NCI-H345 treated with DMSO at 0.1 percent for 48 hours (cell line): Measurements from ENCODE around the gene RFT1.

Experiments used
- DNase-seq: peaks from one replicate; lab custom pipeline; 2025; ENCODE audit not compliant: unreplicated experiment; lab: John Stamatoyannopoulos, UW

The RFT1 gene

GRCh38 chr3:53129344-53129743, 891 bp downstream of the RFT1 start:
- DNase-seq = no peak

GRCh38 chr3:53126601-53127000, 3.6 kb downstream of the RFT1 start:
- DNase-seq = no peak

- DNase-seq = no peak
Measured at GRCh38 chr3:53123953-53124352, 6.3 kb downstream of the RFT1 start.

GRCh38 chr3:53123510-53123909, 6.7 kb downstream of the RFT1 start:
- DNase-seq = no peak

- DNase-seq = no peak
Measured at GRCh38 chr3:53122933-53123305, 7.3 kb downstream of the RFT1 start.

GRCh38 chr3:53122255-53122932, 7.8 kb downstream of the RFT1 start:
- DNase-seq = no peak

GRCh38 chr3:53120336-53120735, 9.9 kb downstream of the RFT1 start:
- no peak for DNase-seq

- no peak for DNase-seq
Measured at GRCh38 chr3:53116956-53117355, 13.3 kb downstream of the RFT1 start.

- no peak for DNase-seq
Measured at GRCh38 chr3:53114412-53115074, 15.7 kb downstream of the RFT1 start.

GRCh38 chr3:53114011-53114400, 16.2 kb downstream of the RFT1 start:
- peak; percentile 24 for DNase-seq

GRCh38 chr3:53113293-53114010, 16.8 kb downstream of the RFT1 start:
- no peak for DNase-seq

- DNase-seq = no peak
Measured at GRCh38 chr3:53111822-53112221, 18.4 kb downstream of the RFT1 start.

- DNase-seq = no peak
Measured at GRCh38 chr3:53109891-53110771, 20.1 kb downstream of the RFT1 start.

GRCh38 chr3:53109190-53109589, 21.0 kb downstream of the RFT1 start:
- DNase-seq = no peak

GRCh38 chr3:53104762-53105161, 25.5 kb downstream of the RFT1 start:
- no peak for DNase-seq

GRCh38 chr3:53103397-53104296, 26.6 kb downstream of the RFT1 start:
- no peak for DNase-seq

GRCh38 chr3:53102601-53103147, 27.6 kb downstream of the RFT1 start:
- DNase-seq = no peak

GRCh38 chr3:53101956-53102355, 28.3 kb downstream of the RFT1 start:
- no peak for DNase-seq

GRCh38 chr3:53100818-53101466, 29.3 kb downstream of the RFT1 start:
- DNase-seq = no peak
